SU-DHL-6 (cell line): Measurements from ENCODE around the gene CACNB4.

Experiments used
- EZH2phosphoT487 ChIP-seq: fragments of 200-600 bp; sonication (generic), shearing (Covaris generic); conservative IDR thresholded peaks from 2 replicates; pipeline ENCODE4 v1.6.1; 2018; ENCODE audit warnings: mild to moderate bottlenecking, antibody characterized with exemption, low read length, moderate library complexity, mixed read lengths
- TF ChIP-seq, protein P1 (sequence below): fragments of 200-600 bp; sonication (generic); IDR thresholded peaks from one replicate; pipeline ENCODE4 v1.5.1; 2017; ENCODE audit warnings: antibody characterized with exemption, mild to moderate bottlenecking, low read length, moderate library complexity; ENCODE audit not compliant: insufficient read depth, poor library complexity, severe bottlenecking

DNA sequence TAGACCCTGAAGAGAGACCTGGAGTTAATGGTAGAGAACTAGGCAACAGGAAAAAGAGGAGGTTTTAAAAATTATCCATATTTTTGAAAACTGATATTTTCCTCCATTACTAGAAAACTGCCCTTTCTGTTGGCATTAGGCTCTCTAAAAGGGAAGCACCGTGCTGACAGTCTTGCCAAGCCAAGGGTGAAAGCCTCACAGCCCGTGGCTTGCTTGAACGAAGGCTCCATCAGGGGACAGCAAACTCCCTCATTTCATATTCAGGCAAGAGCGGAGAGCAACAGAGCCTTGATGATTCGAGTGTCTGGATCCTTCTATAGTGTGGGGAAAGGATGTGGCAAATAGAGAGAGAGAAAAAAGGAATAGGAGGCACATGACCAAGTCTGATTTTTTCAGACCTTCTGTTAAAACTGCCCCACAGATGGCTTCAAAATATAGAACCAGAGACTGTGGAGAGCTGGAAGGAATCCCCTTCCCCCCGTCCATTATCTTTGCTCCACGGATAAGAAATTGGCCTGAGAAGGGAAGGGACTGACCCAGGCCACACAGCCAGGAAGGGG lies 67.0 kb downstream of the CACNB4 start:
- TF ChIP-seq EZH2phosphoT487: no peak
- TF ChIP-seq, protein P1, sequence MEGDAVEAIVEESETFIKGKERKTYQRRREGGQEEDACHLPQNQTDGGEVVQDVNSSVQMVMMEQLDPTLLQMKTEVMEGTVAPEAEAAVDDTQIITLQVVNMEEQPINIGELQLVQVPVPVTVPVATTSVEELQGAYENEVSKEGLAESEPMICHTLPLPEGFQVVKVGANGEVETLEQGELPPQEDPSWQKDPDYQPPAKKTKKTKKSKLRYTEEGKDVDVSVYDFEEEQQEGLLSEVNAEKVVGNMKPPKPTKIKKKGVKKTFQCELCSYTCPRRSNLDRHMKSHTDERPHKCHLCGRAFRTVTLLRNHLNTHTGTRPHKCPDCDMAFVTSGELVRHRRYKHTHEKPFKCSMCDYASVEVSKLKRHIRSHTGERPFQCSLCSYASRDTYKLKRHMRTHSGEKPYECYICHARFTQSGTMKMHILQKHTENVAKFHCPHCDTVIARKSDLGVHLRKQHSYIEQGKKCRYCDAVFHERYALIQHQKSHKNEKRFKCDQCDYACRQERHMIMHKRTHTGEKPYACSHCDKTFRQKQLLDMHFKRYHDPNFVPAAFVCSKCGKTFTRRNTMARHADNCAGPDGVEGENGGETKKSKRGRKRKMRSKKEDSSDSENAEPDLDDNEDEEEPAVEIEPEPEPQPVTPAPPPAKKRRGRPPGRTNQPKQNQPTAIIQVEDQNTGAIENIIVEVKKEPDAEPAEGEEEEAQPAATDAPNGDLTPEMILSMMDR: no peak
